Measurements from ENCODE around the gene IL3.

DNA sequence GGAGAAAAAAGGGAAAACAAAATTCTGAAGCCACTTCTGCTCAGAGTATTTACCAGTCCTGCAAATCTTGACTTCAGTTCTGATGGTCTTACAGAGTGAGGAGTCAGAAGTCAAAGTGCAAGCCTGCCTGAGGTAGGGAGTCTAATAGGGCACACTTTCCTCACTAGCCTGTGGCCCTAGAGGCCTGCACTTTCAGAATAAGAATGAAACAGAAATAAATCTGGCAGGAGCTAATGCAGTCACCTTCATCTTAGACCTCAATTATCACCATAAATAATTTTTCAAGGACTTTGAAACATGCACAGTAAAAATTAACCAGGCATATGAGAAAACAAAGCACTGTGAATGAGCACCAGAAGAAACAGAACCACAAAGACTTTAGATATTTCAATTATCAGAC is 28.3 kb upstream of the IL3 start:
- TF ChIP-seq, protein P1, sequence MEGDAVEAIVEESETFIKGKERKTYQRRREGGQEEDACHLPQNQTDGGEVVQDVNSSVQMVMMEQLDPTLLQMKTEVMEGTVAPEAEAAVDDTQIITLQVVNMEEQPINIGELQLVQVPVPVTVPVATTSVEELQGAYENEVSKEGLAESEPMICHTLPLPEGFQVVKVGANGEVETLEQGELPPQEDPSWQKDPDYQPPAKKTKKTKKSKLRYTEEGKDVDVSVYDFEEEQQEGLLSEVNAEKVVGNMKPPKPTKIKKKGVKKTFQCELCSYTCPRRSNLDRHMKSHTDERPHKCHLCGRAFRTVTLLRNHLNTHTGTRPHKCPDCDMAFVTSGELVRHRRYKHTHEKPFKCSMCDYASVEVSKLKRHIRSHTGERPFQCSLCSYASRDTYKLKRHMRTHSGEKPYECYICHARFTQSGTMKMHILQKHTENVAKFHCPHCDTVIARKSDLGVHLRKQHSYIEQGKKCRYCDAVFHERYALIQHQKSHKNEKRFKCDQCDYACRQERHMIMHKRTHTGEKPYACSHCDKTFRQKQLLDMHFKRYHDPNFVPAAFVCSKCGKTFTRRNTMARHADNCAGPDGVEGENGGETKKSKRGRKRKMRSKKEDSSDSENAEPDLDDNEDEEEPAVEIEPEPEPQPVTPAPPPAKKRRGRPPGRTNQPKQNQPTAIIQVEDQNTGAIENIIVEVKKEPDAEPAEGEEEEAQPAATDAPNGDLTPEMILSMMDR (IDR thresholded peaks at IDR 0.05) = no peak
- TF ChIP-seq POLR2A (IDR thresholded peaks at IDR 0.05) (no peak), POLR2AphosphoS5 (IDR thresholded peaks at IDR 0.05) (no peak), EP300 (IDR thresholded peaks at IDR 0.05) (no peak)
